H9 (cell line): Measurements from ENCODE around the gene IER3. TPM values are rescaled to one million over a fixed set of nuclear protein-coding genes. Genes with fewer than 3 reads are reported as not detected.
A peak's percentile ranks its signal among the peaks of the same experiment; 100 is the strongest.

ENCODE experiments used
- DNase-seq: peaks from one replicate; pipeline ENCODE4 v3.0.0-alpha.2; 2017
- H2AFZ ChIP-seq: one replicate; pipeline ENCODE4 v1.6.1; 2013; ENCODE audit warnings: mild to moderate bottlenecking, low read length, control low read depth, moderate library complexity
- H2AK5ac ChIP-seq: 2 replicates; pipeline ENCODE4 v1.6.1; 2013; ENCODE audit warnings: low read length, control low read depth, mixed read lengths; ENCODE audit not compliant: insufficient read length
- H2BK120ac ChIP-seq: one replicate; pipeline ENCODE4 v1.6.1; 2013; ENCODE audit warnings: low read depth, mild to moderate bottlenecking, low read length, control low read depth, inconsistent platforms; ENCODE audit not compliant: poor library complexity, severe bottlenecking
- H2BK12ac ChIP-seq: 2 replicates; pipeline ENCODE4 v1.6.1; 2013; ENCODE audit warnings: low read length, control low read depth, mixed read lengths, low read depth; ENCODE audit not compliant: insufficient read length
- H2BK15ac ChIP-seq: 2 replicates; pipeline ENCODE4 v1.6.1; 2013; ENCODE audit warnings: low read depth, low read length, control low read depth
- H2BK20ac ChIP-seq: one replicate; pipeline ENCODE4 v1.6.1; 2013; ENCODE audit warnings: low read depth, mild to moderate bottlenecking, low read length, control low read depth, inconsistent platforms; ENCODE audit not compliant: poor library complexity, severe bottlenecking
- H2BK5ac ChIP-seq: 2 replicates; pipeline ENCODE4 v1.6.1; 2013; ENCODE audit warnings: low read length, control low read depth, mixed read lengths; ENCODE audit not compliant: insufficient read length
- H3K14ac ChIP-seq: 2 replicates; pipeline ENCODE4 v1.6.1; 2013; ENCODE audit warnings: low read length, control low read depth; ENCODE audit not compliant: insufficient read depth
- H3K18ac ChIP-seq: 2 replicates; pipeline ENCODE4 v1.6.1; 2013; ENCODE audit warnings: low read depth, mild to moderate bottlenecking, mixed read lengths, low read length, control low read depth; ENCODE audit not compliant: insufficient read length
- H3K23ac ChIP-seq: 2 replicates; pipeline ENCODE4 v1.6.1; 2013; ENCODE audit warnings: low read length, control low read depth, mixed read lengths, low read depth; ENCODE audit not compliant: insufficient read length
- H3K23me2 ChIP-seq: 2 replicates; pipeline ENCODE4 v1.6.1; 2013; ENCODE audit warnings: low read depth, mild to moderate bottlenecking, mixed read lengths, low read length, control low read depth; ENCODE audit not compliant: insufficient read length, poor library complexity, severe bottlenecking
- H3K27ac ChIP-seq: 2 replicates; pipeline ENCODE4 v1.5.1; 2013; ENCODE audit warnings: low read length, control low read depth, mixed read lengths, low read depth; ENCODE audit not compliant: insufficient read length
- H3K27me3 ChIP-seq: 2 replicates; pipeline ENCODE4 v1.6.1; 2013; ENCODE audit warnings: low read length, control low read depth, inconsistent platforms; ENCODE audit not compliant: insufficient read depth
- H3K4ac ChIP-seq: 2 replicates; pipeline ENCODE4 v1.6.1; 2013; ENCODE audit warnings: low read depth, mild to moderate bottlenecking, control low read depth, inconsistent platforms, low read length, moderate library complexity
- H3K4me1 ChIP-seq: 2 replicates; pipeline ENCODE4 v1.6.1; 2013; ENCODE audit warnings: low read length, control low read depth, inconsistent platforms; ENCODE audit not compliant: insufficient read depth
- H3K4me2 ChIP-seq: 2 replicates; pipeline ENCODE4 v1.6.1; 2013; ENCODE audit warnings: low read length, control low read depth, mixed read lengths; ENCODE audit not compliant: insufficient read length, insufficient read depth
- H3K56ac ChIP-seq: 2 replicates; pipeline ENCODE4 v1.6.1; 2013; ENCODE audit warnings: low read depth, mild to moderate bottlenecking, mixed read lengths, low read length, control low read depth; ENCODE audit not compliant: insufficient read length
- H3K79me1 ChIP-seq: 2 replicates; pipeline ENCODE4 v1.6.1; 2013; ENCODE audit warnings: low read depth, mild to moderate bottlenecking, moderate library complexity, low read length, control low read depth, inconsistent platforms; ENCODE audit not compliant: insufficient read depth, poor library complexity, severe bottlenecking
- H3K79me2 ChIP-seq: 2 replicates; pipeline ENCODE4 v1.6.1; 2013; ENCODE audit warnings: low read length, control low read depth, inconsistent platforms; ENCODE audit not compliant: insufficient read depth
- H3K9ac ChIP-seq: 2 replicates; pipeline ENCODE4 v1.6.1; 2013; ENCODE audit warnings: low read length, control low read depth, mixed read lengths; ENCODE audit not compliant: insufficient read length; ENCODE audit errors: extremely low read depth
- H3K9me3 ChIP-seq: one replicate; pipeline ENCODE4 v1.6.1; 2013; ENCODE audit warnings: low read depth, low read length, inconsistent platforms; ENCODE audit not compliant: control insufficient read depth
- H3T11ph ChIP-seq: one replicate; pipeline ENCODE4 v1.6.1; 2013; ENCODE audit warnings: mild to moderate bottlenecking, low read length, control low read depth, inconsistent platforms
- H4K20me1 ChIP-seq: one replicate; pipeline ENCODE4 v1.6.1; 2013; ENCODE audit not compliant: control insufficient read depth, insufficient read length, insufficient read depth
- H4K5ac ChIP-seq: 2 replicates; pipeline ENCODE4 v1.6.1; 2013; ENCODE audit warnings: low read depth, mild to moderate bottlenecking, mixed read lengths, low read length, control low read depth; ENCODE audit not compliant: insufficient read length
- H4K8ac ChIP-seq: replicated peaks from 2 replicates; pipeline ENCODE4 v1.6.1; 2013; ENCODE audit warnings: low read length, control low read depth, mixed read lengths, low read depth; ENCODE audit not compliant: insufficient read length
- H4K91ac ChIP-seq: 2 replicates; pipeline ENCODE4 v1.6.1; 2013; ENCODE audit warnings: low read depth, mild to moderate bottlenecking, moderate library complexity, mixed read lengths, low read length, control low read depth; ENCODE audit not compliant: insufficient read length
- H3K27ac Mint-ChIP-seq, 3 experiments: 2 replicates in 2 of 3; 3 replicates in 1 of 3; pipeline ENCODE4 v1.8.0; 2020 to 2021; ENCODE audit warnings: mixed read lengths in 3 of 3, mild to moderate bottlenecking in 1 of 3, moderate library complexity in 1 of 3
- H3K27me3 Mint-ChIP-seq: 2 replicates; pipeline ENCODE4 v1.8.0; 2021; ENCODE audit warnings: low read depth, mild to moderate bottlenecking, moderate library complexity, mixed read lengths
- H3K36me3 Mint-ChIP-seq, 3 experiments: 2 replicates in 2 of 3; 3 replicates in 1 of 3; pipeline ENCODE4 v1.8.0; 2020 to 2021; ENCODE audit warnings: low read depth in 3 of 3, mixed read lengths in 3 of 3; ENCODE audit not compliant: insufficient read depth in 1 of 3
- H3K4me1 Mint-ChIP-seq, 2 experiments: 2 replicates each; pipeline ENCODE4 v1.8.0; 2020; ENCODE audit warnings: mixed read lengths in 2 of 2
- H3K4me3 Mint-ChIP-seq, 2 experiments: 2 replicates in 1 of 2; 3 replicates in 1 of 2; pipeline ENCODE4 v1.8.0; 2020 to 2021; ENCODE audit warnings: mild to moderate bottlenecking in 2 of 2, mixed read lengths in 2 of 2, moderate library complexity in 1 of 2
- H3K9me3 Mint-ChIP-seq, 2 experiments: 2 replicates in 1 of 2; 3 replicates in 1 of 2; pipeline ENCODE4 v1.8.0; 2020; ENCODE audit warnings: mild to moderate bottlenecking in 2 of 2, mixed read lengths in 2 of 2, moderate library complexity in 1 of 2
- CTCF ChIP-seq: fragments of 200-600 bp; sonication (generic); conservative IDR thresholded peaks from 3 replicates; pipeline ENCODE4 v1.8.0; 2021; ENCODE audit warnings: antibody characterized with exemption, mild to moderate bottlenecking
- WGBS: extraction: QIAGEN DNeasy Blood & Tissue Kit; methylation state at CpG from one replicate; pipeline ENCODE4 v1.1.7; 2013; ENCODE audit warnings: missing lambda C conversion rate, low lambda C conversion rate, mixed read lengths; ENCODE audit not compliant: insufficient read length; ENCODE audit errors: extremely low coverage; 5-methylcytosine and 5-hydroxymethylcytosine counted together
- total RNA-seq: library from RNA; stranded (reverse); gene quantifications from 2 replicates; pipeline ENCODE4 v1.2.1, GENCODE V29; 2021

Gene IER3
- total RNA-seq, 1 experiment from 2014 or later: 43.5 TPM

GRCh38 chr6:30717129-30717844, 27.1 kb downstream of the IER3 start, which contains the start of gene MDC1:
TSS of gene MDC1 (minus strand) at chr6:30717281. CDS start at chr6:30715175, 2,106 bp downstream.
- Histone ChIP-seq H4K20me1 (no peaks in the 10 kb centered on the region), H4K91ac (no peak within 1 kb of the TSS), H2BK5ac (peak within 1 kb of the TSS; percentile 33), H4K5ac (peak within 1 kb of the TSS; percentile 31), H3K4me2 (peak within 1 kb of the TSS; percentile 78), H3K23me2 (peaks cover 15% of the 10 kb centered on the region), H3K79me2 (peaks cover 11% of the 10 kb centered on the region; the same call in 1 of the 2 replicates), H3K27me3 (no peaks in the 10 kb centered on the region), H3K4me1 (no peaks in the 10 kb centered on the region), H2BK20ac (no peak within 1 kb of the TSS), H3K14ac (peak within 1 kb of the TSS; percentile 44; the same call in 1 of the 2 replicates), H2BK12ac (no peak within 1 kb of the TSS), H2AFZ (no peak within 1 kb of the TSS), H3K56ac (peak within 1 kb of the TSS; percentile 4), H2BK120ac (no peak within 1 kb of the TSS), H2BK15ac (no peak within 1 kb of the TSS), H3K79me1 (no peaks in the 10 kb centered on the region), H3K9me3 (no peaks in the 10 kb centered on the region), H3T11ph (no peak within 1 kb of the TSS), H3K4ac (no peak within 1 kb of the TSS), H3K23ac (no peak within 1 kb of the TSS), H2AK5ac (no peak within 1 kb of the TSS), H3K9ac (peak within 1 kb of the TSS; percentile 92), H3K27ac (peak within 1 kb of the TSS; percentile 90), H4K8ac (no peak within 1 kb of the TSS), H3K18ac (peak within 1 kb of the TSS; percentile 81)
- TF ChIP-seq CTCF: peak; percentile 35; the same call in 2 of the 3 replicates
- peaks cover 39 to 58% (median 53%) of the 10 kb centered on the region in 3 experiments for H3K36me3 Mint-ChIP-seq
- peaks cover 3% of the 10 kb centered on the region; the same call in 1 of the 2 replicates for H3K27me3 Mint-ChIP-seq
- peak within 1 kb of the TSS; percentile 93 to 98 for H3K4me3 Mint-ChIP-seq
- DNase-seq: peak; percentile 100
- H3K9me3 Mint-ChIP-seq: peaks cover 6 to 7% of the 10 kb centered on the region in 2 experiments; a peak in 4 of 5 replicates
- peaks cover 21 to 28% of the 10 kb centered on the region in 2 experiments for H3K4me1 Mint-ChIP-seq
- no CpG with 5 or more reads among the region's 48 CpGs for WGBS
- H3K27ac Mint-ChIP-seq: peak within 1 kb of the TSS; percentile 100
